Colon (tissue), 2 donors: ENCODE data around the gene ATP5MC2.
"Not testable (repeated sequence)": the region's sequence is repeated elsewhere in the genome, so short reads cannot be mapped to it uniquely, and the experiment has no call there.

ENCODE experiments used
- FAIRE-seq: peaks from 2 replicates; lab custom pipeline; 2012; peaks lifted over from hg19 to GRCh38; lab: Jason Lieb, UNC
- donor health status: control.
- donor health status: control.

ATP5MC2 gene

GRCh38 chr12:53694756-53695151, 18.9 kb upstream of the ATP5MC2 start:
- no peak for FAIRE-seq

- no peak for FAIRE-seq
These were observed 12.3 kb upstream of the ATP5MC2 start for GRCh38 chr12:53688134-53688533.

- no peak for FAIRE-seq
These were observed 10.6 kb upstream of the ATP5MC2 start for GRCh38 chr12:53686436-53686835.

GRCh38 chr12:53684654-53685220, 8.9 kb upstream of the ATP5MC2 start:
- no peak for FAIRE-seq

GRCh38 chr12:53683983-53684382, 8.1 kb upstream of the ATP5MC2 start:
- FAIRE-seq, result no peak

DNA sequence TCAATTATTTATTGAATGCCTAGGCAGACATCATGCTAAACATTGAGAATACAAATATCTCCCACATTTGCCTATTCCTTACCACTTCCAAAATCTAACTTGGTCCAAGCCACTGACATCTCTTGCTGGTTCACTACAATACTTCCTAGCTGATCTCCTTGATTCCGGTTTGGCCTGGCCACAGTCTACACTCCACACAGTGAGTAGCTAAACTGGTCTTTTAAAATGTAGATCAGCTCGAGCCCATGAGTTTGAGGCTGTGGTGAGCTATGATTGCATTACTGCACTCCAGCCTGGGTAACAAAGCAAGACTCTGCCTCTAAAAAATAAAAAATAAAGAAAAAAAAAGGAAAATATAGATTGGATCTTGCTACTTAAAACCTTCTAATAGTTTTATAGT, 7.6 kb upstream of the ATP5MC2 start:
- FAIRE-seq, result no peak

- FAIRE-seq, result not testable (repeated sequence)
These were observed 4.2 kb upstream of the ATP5MC2 start for GRCh38 chr12:53680061-53680460.

DNA sequence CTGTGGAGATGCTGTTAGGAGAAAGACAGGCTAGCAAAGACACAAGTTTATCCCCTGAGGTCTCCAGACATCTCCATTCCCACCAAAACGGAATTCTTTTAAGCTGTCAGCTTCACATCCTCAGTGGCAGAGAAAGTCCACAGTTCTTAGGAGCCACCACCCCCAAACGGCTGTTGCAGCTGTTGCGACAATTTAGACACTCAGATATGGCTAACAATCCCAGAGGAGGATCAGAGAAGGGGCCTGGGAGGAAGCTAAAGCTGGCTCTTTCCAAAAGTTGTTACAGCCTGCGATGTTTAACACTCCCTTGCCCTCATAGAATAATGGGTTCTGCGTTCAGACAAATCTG, 1.9 kb upstream of the ATP5MC2 start:
- no peak for FAIRE-seq

DNA sequence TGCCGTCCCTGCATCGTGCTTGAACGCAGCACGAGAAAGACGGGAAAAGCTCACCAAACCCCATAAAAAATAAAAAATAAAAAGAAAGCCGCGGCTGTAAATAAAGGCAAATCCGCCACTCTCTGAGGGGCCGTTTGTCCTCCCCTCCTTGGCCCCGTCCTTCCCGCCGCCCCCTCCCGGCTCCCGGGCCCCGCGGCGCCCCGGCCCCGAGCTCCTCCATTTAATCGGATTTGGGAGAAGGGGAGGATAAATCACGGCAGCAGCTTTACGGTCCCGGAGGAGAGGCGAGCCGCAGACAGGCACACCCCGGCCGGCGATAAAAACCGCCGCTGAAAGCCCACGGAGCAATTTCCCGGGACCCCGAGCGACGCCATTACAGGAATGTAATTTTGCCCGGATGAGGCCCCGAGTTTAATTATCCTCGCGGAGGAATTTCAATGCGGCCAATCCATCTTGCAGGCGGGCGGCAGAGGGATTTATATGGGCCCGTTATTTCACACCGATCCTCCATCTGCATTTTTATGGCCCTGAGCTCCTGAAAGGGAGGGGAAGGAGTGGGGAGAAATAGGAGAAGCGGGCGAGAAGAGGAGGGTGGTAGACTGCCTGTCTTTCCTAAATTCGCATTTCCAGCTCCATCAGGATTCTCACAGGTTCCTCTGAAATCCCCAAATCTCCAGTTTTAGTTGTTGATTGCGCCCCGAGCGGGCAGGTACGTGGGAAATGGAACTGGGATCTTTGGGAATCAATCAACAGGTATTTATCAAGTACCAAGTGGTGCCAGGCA, 1.3 kb upstream of the ATP5MC2 start:
- no peak for FAIRE-seq

GRCh38 chr12:53676656-53677015, 753 bp upstream of the ATP5MC2 start:
- no peak for FAIRE-seq

DNA sequence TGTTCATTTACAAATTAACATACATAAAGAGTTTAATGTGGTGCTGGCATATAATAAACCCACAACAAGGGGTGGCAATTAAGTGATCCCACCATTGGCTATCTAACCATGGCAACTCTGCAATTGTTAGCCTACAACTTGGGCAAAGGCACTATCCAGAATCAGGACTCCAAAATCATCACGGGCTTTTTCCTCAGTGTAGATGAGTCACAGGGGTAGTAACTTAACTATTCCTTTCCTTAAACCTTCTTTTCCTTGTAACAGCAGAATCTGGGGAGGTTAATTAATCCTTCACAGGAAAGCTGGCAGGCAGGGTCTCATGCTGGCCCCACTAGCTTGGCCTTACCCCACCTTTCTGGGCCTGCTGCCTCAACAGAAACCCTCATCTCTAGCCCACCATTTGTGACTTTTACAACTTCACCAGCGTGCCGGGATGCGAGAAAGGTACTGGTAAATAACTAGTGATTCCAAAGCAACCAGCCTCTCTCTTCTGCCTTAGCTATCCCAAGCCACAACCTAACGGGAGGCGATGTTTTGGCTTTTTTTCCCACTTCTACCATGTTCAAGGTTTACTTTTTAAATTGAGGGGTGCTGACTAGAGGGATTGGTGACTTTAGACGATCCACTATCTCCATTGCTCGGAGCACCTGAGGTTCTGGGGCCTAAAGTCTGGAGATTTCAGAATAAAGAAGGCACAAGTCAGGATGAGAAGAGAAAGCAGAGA, 744 bp downstream of the ATP5MC2 start:
- no peak for FAIRE-seq

DNA sequence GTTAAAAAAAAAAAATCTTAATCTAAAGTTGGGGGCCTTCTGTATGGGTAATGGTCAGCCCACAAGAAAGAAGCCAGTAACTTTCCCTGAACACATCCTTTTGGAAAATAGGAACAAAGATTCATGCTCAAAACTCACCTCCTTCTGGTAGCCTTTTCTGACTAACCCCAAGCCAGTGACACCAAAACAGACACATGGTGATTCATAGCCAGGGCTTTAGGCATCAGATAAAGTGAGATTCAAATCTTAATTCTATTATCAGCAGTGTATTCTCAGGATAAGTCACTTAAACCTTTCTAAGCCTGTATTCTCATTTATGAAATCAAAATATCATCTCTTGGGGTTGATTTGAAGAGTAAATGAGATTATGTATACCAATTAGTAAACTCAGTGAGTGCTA, 4.9 kb downstream of the ATP5MC2 start:
- no peak for FAIRE-seq

GRCh38 chr12:53670308-53670707, 5.6 kb downstream of the ATP5MC2 start:
- FAIRE-seq, result no peak

GRCh38 chr12:53667080-53667479, 8.8 kb downstream of the ATP5MC2 start:
- FAIRE-seq, result no peak

GRCh38 chr12:53664936-53665335, 10.9 kb downstream of the ATP5MC2 start:
- no peak for FAIRE-seq

DNA sequence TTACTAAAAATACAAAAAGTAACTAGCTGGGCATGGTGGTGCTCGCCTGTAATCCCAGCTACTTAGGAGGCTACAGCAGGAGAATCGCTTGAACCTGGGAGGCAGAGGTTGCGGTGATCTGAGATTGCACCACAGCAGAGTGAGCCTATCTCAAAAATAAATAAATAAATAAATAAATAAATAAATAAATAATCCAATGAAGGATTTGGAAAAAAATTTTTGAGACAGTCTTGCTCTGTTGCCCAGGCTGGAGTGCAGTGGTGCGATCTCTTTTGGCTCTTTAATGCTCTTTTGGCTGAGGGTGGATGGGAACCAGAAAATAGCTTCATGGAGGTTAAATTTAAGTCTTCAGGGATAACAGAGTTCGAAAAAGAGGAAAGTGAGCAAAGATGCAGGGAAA, 11.7 kb downstream of the ATP5MC2 start:
- no peak for FAIRE-seq

DNA sequence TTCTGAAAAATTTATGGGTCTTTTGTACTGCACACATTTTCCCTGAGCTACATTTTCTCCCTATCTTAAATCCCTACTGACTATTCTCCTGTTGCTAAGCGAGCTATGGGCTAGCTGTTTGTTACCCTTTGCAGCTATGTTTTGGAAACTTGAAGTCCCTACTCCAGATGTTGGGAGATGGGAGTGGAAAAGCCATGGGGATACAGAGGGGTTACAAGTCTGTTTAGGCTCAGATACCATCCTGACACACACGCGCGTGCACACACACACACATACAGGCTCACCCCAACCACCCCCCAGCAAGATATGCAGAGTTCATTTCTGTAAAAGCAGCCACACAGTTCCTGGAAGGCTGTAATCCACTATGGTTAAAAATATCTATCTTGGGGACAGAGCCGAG, 15.8 kb downstream of the ATP5MC2 start:
- FAIRE-seq, result no peak

DNA sequence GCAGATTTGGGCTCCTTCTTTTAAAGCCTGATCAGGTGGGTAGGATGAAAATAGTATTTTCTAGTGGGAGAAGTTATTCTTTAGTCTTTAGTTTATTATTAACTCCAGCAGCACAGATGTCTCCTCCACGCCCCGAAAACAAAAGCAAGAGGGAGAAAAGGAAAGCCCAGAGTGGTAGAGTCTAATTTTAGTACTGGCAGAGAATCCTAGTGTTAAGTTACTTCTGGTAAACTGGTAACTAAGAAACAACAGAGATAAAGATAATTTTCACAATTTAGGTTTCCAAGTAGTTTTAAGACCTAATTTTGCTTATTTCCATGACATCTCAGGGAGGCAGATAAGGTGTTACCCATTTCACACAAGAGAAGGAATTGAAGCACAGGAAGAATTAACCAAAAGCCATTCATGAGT, 16.3 kb downstream of the ATP5MC2 start:
- FAIRE-seq, result no peak

DNA sequence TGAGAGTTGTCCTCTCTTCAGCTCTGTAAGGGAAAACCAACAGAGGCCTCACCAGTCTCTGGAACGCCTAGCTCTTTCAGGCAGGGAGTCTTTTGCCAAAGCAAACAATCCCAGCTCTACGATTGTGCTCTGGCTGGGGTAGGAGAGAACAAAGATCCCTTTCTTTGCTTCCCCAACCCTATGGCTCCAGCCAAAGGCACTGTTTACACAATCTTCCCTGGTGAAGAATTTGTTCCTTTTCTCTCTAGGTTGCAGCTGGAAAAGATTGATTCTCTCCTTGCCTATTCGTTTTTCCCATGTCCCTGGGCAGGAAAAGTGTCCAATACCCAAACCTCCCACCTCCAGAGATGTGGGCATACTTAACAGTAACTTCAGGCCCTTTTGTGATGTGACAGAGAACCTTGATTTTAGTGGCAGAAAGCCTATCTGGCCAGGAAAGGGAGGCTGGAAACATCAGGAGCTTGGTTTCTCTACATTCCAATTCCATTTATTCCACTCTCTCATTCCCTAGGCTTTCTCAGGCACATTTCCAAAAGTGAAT, 16.8 kb downstream of the ATP5MC2 start:
- FAIRE-seq, result no peak

DNA sequence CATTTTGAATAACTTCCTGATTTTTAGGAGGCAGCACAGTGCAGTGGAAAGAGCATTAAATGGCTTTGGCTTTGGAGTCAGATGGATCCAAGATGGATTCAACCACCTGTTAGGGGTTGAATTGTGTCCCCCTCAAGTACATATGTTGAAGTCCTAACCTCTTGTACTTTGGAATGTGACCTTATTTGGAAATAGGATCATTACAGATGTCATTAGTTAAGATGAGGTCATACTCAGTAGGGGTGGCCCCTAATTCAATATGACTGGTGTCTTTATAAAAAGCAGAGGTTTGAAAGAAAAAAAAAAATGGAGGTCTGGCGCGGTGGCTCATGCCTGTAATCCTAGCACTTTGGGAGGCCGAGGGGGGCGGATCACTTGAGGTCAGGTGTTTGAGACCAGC, 18.8 kb downstream of the ATP5MC2 start:
- no peak for FAIRE-seq

DNA sequence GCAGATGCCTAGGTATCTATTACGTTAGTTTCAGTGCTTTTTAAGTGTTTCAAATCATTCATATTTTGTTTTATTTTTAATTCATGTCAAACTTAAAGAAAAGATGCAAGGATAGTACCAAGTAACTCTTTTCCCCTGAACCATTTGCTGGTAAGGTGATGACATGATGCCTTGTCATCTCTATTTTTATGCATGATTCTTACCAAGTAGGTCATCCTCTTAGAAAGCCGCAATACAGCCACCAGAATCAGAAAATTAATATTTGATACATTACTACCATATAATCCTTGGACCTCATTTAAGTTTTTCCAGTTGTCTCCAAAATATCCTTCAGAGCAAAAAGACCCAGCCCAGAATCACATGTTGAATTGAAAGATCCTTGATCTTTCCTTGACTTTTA, 22.3 kb downstream of the ATP5MC2 start:
- no peak for FAIRE-seq

DNA sequence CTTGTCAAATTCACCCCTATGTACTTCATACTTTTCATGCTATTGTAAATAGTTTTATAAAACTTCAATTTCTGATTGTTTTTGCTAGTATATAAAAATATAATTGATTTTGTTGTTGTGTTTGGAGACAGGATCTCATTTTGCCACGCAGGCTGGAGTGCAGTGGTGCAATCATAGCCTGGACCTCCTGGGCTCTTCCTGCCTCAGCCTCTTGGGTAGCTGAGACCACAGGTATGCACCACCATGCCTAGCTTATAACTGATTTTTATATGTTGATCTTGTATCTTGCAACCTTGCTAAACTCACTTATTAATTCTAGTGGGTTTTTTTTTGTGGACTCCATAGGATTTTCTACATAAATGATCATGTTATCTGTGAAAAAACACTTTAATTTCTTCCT, 23.5 kb downstream of the ATP5MC2 start:
- FAIRE-seq, result no peak

- no peak for FAIRE-seq
These were observed 24.1 kb downstream of the ATP5MC2 start for GRCh38 chr12:53651737-53652136.
